Neural cell (in vitro differentiated cells): ENCODE data around the gene PDLIM5.

Source experiments
- CTCF ChIP-seq: fragments of 450-650 bp; IDR thresholded peaks from 2 replicates; pipeline ENCODE4 v1.5.1; 2014; ENCODE audit warnings: antibody characterized with exemption, mild to moderate bottlenecking, moderate library complexity; ENCODE audit not compliant: poor library complexity, severe bottlenecking
- EP300 ChIP-seq: fragments of 450-650 bp; conservative IDR thresholded peaks from 2 replicates; pipeline ENCODE4 v1.6.1; 2014; ENCODE audit warnings: antibody characterized with exemption, mild to moderate bottlenecking, moderate library complexity; ENCODE audit not compliant: poor library complexity, severe bottlenecking
- EZH2 ChIP-seq: fragments of 200-600, 300-800 bp; shearing (Covaris generic), sonication (generic); IDR thresholded peaks from 2 replicates; pipeline ENCODE4 v1.6.1; 2014; ENCODE audit warnings: antibody characterized with exemption, low read length, borderline replicate concordance, mild to moderate bottlenecking; ENCODE audit not compliant: insufficient read depth, poor library complexity, severe bottlenecking
- MXI1 ChIP-seq: fragments of 450-650 bp; conservative IDR thresholded peaks from 2 replicates; pipeline ENCODE4 v1.6.1; 2014; ENCODE audit warnings: antibody characterized with exemption, mild to moderate bottlenecking; ENCODE audit not compliant: poor library complexity, severe bottlenecking
- POLR2AphosphoS5 ChIP-seq: IDR thresholded peaks from 2 replicates; pipeline ENCODE4 v1.6.1; 2012

GRCh38 chr4:94462572-94462971 is 10.8 kb downstream of the PDLIM5 start:
- TF ChIP-seq CTCF (no peak), EP300 (no peak), EZH2 (no peak), POLR2AphosphoS5 (no peak), MXI1 (no peak)
